GM12878 (cell line): ENCODE data around the gene RETREG1. TPM values are rescaled to one million over a fixed set of nuclear protein-coding genes. Genes with fewer than 3 reads are reported as not detected.

Source experiments
- ATAC-seq: fragments of 200-7000 bp; cut with Tn5 transposase; 3 replicates; pipeline ENCODE4 v1.9.1; 2020; ENCODE audit warnings: mild to moderate bottlenecking, moderate library complexity
- BruUV-seq: library from RNA; stranded (reverse); fragments of 400-500 nt; replicated peaks from 2 replicates; lab custom pipeline; 2021; lab: Mats Ljungman, UMichigan
- CTCF ChIA-PET: fragments of 300-600 bp; sonication (Branson Sonifier 250); formaldehyde crosslinking; extraction: SDS; loops from one replicate; lab custom pipeline; 2021; ENCODE audit warnings: inconsistent platforms; lab: Yijun Ruan, JAX
- POLR2A ChIA-PET: fragments of 350-600 bp; formaldehyde crosslinking; extraction: SDS; loops from one replicate; lab custom pipeline; 2021; ENCODE audit warnings: inconsistent platforms; lab: Charles Lee
- RAD21 ChIA-PET: fragments of 300-600 bp; sonication (Branson Sonifier 250); formaldehyde crosslinking; loops from one replicate; lab custom pipeline; 2023; ENCODE audit warnings: antibody characterized with exemption; ENCODE audit not compliant: unreplicated experiment; lab: Charles Lee
- SMC1A ChIA-PET: fragments of 300-600 bp; sonication (Branson Sonifier 250); formaldehyde crosslinking; loops from one replicate; lab custom pipeline; 2023; ENCODE audit not compliant: unreplicated experiment, uncharacterized antibody; lab: Charles Lee
- DNase-seq: peaks from one replicate; pipeline ENCODE4 v3.0.0-alpha.2; 2011; ENCODE audit warnings: low read depth, low spot score
- FAIRE-seq: peaks from 3 replicates; lab custom pipeline; 2011; peaks lifted over from hg19 to GRCh38; lab: Jason Lieb, UNC
- H2AFZ ChIP-seq: 2 replicates; pipeline ENCODE4 v1.6.0; 2011; ENCODE audit warnings: low read depth, low read length, control low read depth; ENCODE audit not compliant: control insufficient read depth
- H3K27ac ChIP-seq: 2 replicates; pipeline ENCODE4 v1.5.1; 2011; ENCODE audit warnings: control low read depth; ENCODE audit not compliant: control insufficient read depth, insufficient read depth
- H3K27me3 ChIP-seq, 2 experiments: replicated peaks in 1 of 2; 2 replicates each; pipeline versions ENCODE4 v1.6.0 to v1.6.1; 2011; ENCODE audit warnings: low read length in 1 of 2; ENCODE audit not compliant: control insufficient read depth in 2 of 2, insufficient read depth in 2 of 2
- H3K36me3 ChIP-seq, 2 experiments: 2 replicates each; pipeline ENCODE4 v1.5.1; 2011; ENCODE audit warnings: low read length in 1 of 2; ENCODE audit not compliant: control insufficient read depth in 2 of 2, insufficient read depth in 2 of 2
- H3K4me1 ChIP-seq: 2 replicates; pipeline ENCODE4 v1.6.1; 2011; ENCODE audit warnings: mild to moderate bottlenecking, low read length, moderate library complexity, mixed read lengths; ENCODE audit not compliant: control insufficient read depth, insufficient read depth
- H3K4me2 ChIP-seq: 2 replicates; pipeline ENCODE4 v1.6.0; 2011; ENCODE audit warnings: control low read depth; ENCODE audit not compliant: control insufficient read depth, insufficient read depth
- H3K4me3 ChIP-seq: fragments of 200-600 bp; sonication (generic); 2 replicates; pipeline ENCODE4 v1.5.1; 2016
- H3K79me2 ChIP-seq: 2 replicates; pipeline ENCODE4 v1.6.0; 2011; ENCODE audit warnings: low read length; ENCODE audit not compliant: control insufficient read depth, insufficient read depth
- H3K9ac ChIP-seq: 2 replicates; pipeline ENCODE4 v1.8.0; 2011; ENCODE audit warnings: low read length, control low read depth, mixed read lengths; ENCODE audit not compliant: control insufficient read depth, insufficient read depth
- H3K9me3 ChIP-seq: replicated peaks from 3 replicates; pipeline ENCODE4 v1.5.1; 2011; ENCODE audit warnings: mild to moderate bottlenecking, low read length; ENCODE audit not compliant: control insufficient read depth, insufficient read depth
- H4K20me1 ChIP-seq: 2 replicates; pipeline ENCODE4 v1.6.0; 2011; ENCODE audit not compliant: control insufficient read depth, insufficient read depth
- ASH2L ChIP-seq: fragments of 300-600, 200-600 bp; sonication (generic); IDR thresholded peaks from 2 replicates; pipeline ENCODE4 v1.6.1; 2017; ENCODE audit warnings: low read depth, mild to moderate bottlenecking, borderline replicate concordance
- CBFB ChIP-seq: IDR thresholded peaks from 2 replicates; pipeline ENCODE4 v1.6.1; 2016; ENCODE audit warnings: antibody characterized with exemption, low read depth
- CBX5 ChIP-seq: sonication (generic); IDR thresholded peaks from 2 replicates; pipeline ENCODE4 v1.6.1; 2016; ENCODE audit warnings: low read depth, moderate library complexity, mild to moderate bottlenecking, inconsistent platforms
- CEBPZ ChIP-seq: fragments of 150-350 bp; IDR thresholded peaks from 2 replicates; pipeline ENCODE4 v1.6.1; 2016; ENCODE audit warnings: low read depth, low read length
- CHD1 ChIP-seq: IDR thresholded peaks from 2 replicates; pipeline ENCODE4 v1.6.1; 2012; ENCODE audit warnings: low read depth, low read length, improper control_type of control experiment
- EED ChIP-seq: sonication (generic); IDR thresholded peaks from 2 replicates; pipeline ENCODE4 v1.6.1; 2016; ENCODE audit warnings: antibody characterized with exemption, low read depth
- ESRRA ChIP-seq: IDR thresholded peaks from 2 replicates; pipeline ENCODE4 v1.6.1; 2012; ENCODE audit warnings: mild to moderate bottlenecking, low read length, improper control_type of control experiment
- EZH2 ChIP-seq: IDR thresholded peaks from 2 replicates; pipeline ENCODE4 v1.6.1; 2012; ENCODE audit warnings: low read depth, mild to moderate bottlenecking, control low read depth, inconsistent platforms, low read length, borderline replicate concordance; ENCODE audit not compliant: control insufficient read depth
- FOXM1 ChIP-seq: IDR thresholded peaks from 2 replicates; pipeline ENCODE4 v1.6.1; 2012; ENCODE audit warnings: low read depth, mild to moderate bottlenecking, inconsistent platforms, low read length, moderate library complexity
- NFYB ChIP-seq: IDR thresholded peaks from 2 replicates; pipeline ENCODE4 v1.6.1; 2011; ENCODE audit warnings: low read depth, mild to moderate bottlenecking, low read length, improper control_type of control experiment, moderate library complexity; ENCODE audit not compliant: insufficient read depth
- RBBP5 ChIP-seq: fragments of 200-600 bp; sonication (generic); conservative IDR thresholded peaks from 2 replicates; pipeline ENCODE4 v1.6.1; 2016
- SP1 ChIP-seq: IDR thresholded peaks from one replicate; pipeline ENCODE4 v1.6.1; 2011; ENCODE audit warnings: low read depth, low read length
- SPI1 ChIP-seq: IDR thresholded peaks from 2 replicates; pipeline ENCODE4 v1.6.1; 2011; ENCODE audit warnings: low read depth, mild to moderate bottlenecking, low read length, moderate library complexity, borderline replicate concordance; ENCODE audit not compliant: insufficient read depth
- TBL1XR1 ChIP-seq: IDR thresholded peaks from 2 replicates; pipeline ENCODE4 v1.6.1; 2012; ENCODE audit warnings: low read depth, low read length, improper control_type of control experiment
- ZNF217 ChIP-seq: fragments of 450-650 bp; IDR thresholded peaks from 2 replicates; pipeline ENCODE4 v1.6.1; 2017; ENCODE audit warnings: antibody characterized with exemption, mild to moderate bottlenecking
- WGBS: methylation state at CpG from one replicate; pipeline ENCODE4 v1.1.6; 2016; ENCODE audit warnings: low lambda C conversion rate; ENCODE audit not compliant: insufficient replicate concordance, insufficient coverage; ENCODE audit errors: missing lambda C conversion rate; 5-methylcytosine and 5-hydroxymethylcytosine counted together
- in situ Hi-C: fragments of 300-500 bp; cut with MboI; formaldehyde crosslinking; loops from 9 replicates; pipeline ENCODE4 v1.14.3; 2018; ENCODE audit warnings: mixed read lengths
- intact Hi-C: fragments of 100-400 bp; cut with micrococcal nuclease; formaldehyde crosslinking; loops from one replicate; pipeline ENCODE4 v1.14.2; 2022; ENCODE audit not compliant: unreplicated experiment
- polyA plus RNA-seq, 11 experiments: library from polyadenylated mRNA; depleted of rRNA in 4 of 11; unstranded in 6 of 11; stranded (reverse) in 5 of 11; fragments of >200 nt; fragmentation: Nextera tagmentation in 4 of 11; fragmentation: Illumina TruSeq in 1 of 11; extraction: Ambion mirVana in 4 of 11; extraction: Trizol in 1 of 11; gene quantifications; 1 replicate in 1 of 11; 2 replicates in 10 of 11; pipeline versions ENCODE4 v1.2.1 to v1.2.3, GENCODE V29; 2011 to 2016; ENCODE audit warnings: inconsistent platforms in 2 of 11, missing spikeins in 2 of 11, low read depth in 1 of 11
- total RNA-seq, 4 experiments: library from RNA; depleted of rRNA in 3 of 4; stranded (reverse); fragments of >200 nt in 3 of 4; fragmentation: Illumina TruSeq in 1 of 4; extraction: Trizol in 1 of 4; gene quantifications; 2 replicates each; pipeline versions ENCODE4 v1.2.1 to v1.2.3, GENCODE V29; 2013 to 2021
- TF ChIP-seq, protein P1 (sequence below): IDR thresholded peaks from 2 replicates; pipeline ENCODE4 v1.6.1; 2012; ENCODE audit warnings: mild to moderate bottlenecking, low read depth, low read length

The RETREG1 gene
- total and polyA plus RNA-seq, 10 of the 15 experiments (the other 5 are each of a cell fraction or from before 2014, with no cell fraction given), result 3.9 to 8.9 (median 6.4) TPM

DNA sequence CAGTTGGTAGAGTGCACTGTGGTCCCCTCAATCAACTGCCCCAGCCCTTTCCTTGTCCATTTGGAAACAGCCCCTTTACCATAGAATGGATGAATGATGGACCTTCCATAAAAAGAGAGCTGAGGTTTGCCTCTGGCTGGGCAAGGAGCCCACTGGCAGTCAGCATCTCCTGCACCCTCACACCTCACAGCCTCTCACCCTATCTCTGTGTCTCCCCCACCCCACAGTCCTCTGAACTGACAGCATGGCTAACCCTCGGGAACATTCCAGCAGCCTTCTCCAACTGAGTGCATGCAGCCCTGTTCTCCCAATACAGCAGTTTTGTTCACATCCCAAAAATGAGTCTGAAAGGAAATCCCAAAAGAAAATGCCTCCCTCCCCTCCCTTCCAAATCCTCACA, 51.7 kb downstream of the RETREG1 start:
- Histone ChIP-seq H2AFZ (no peak overlapping the region), H3K36me3 (no peaks in the 10 kb centered on the region), H3K79me2 (no peaks in the 10 kb centered on the region), H3K4me3 (no peak overlapping the region), H4K20me1 (no peaks in the 10 kb centered on the region), H3K27ac (no peak overlapping the region), H3K9me3 (no peaks in the 10 kb centered on the region), H3K9ac (no peak overlapping the region), H3K4me2 (no peak overlapping the region), H3K4me1 (no peaks in the 10 kb centered on the region), H3K27me3 (no peaks in the 10 kb centered on the region)
- DNase-seq (no peak), FAIRE-seq (no peak), ATAC-seq (no peak)
- in situ Hi-C loops, result no loop called here
- ChIA-PET SMC1A (no interaction called here), RAD21 (no interaction called here), POLR2A (no interaction called here), CTCF (interaction anchor here (3.0 to 4.1 kb wide), 2 partner anchors 15 to 20 kb away, joined by 10 to 22 read pairs; no protein-coding TSS in a partner anchor)
- no TSS peak for BruUV-seq
- TF ChIP-seq RBBP5, result no peak
- no peak for TF ChIP-seq SPI1
- no peak for TF ChIP-seq ASH2L
- no peak for TF ChIP-seq ESRRA
- no peak for TF ChIP-seq EED
- no peak for TF ChIP-seq CEBPZ
- TF ChIP-seq CBX5, result no peak
- TF ChIP-seq ZNF217, result no peak
- no peak for TF ChIP-seq CHD1
- TF ChIP-seq, protein P1, sequence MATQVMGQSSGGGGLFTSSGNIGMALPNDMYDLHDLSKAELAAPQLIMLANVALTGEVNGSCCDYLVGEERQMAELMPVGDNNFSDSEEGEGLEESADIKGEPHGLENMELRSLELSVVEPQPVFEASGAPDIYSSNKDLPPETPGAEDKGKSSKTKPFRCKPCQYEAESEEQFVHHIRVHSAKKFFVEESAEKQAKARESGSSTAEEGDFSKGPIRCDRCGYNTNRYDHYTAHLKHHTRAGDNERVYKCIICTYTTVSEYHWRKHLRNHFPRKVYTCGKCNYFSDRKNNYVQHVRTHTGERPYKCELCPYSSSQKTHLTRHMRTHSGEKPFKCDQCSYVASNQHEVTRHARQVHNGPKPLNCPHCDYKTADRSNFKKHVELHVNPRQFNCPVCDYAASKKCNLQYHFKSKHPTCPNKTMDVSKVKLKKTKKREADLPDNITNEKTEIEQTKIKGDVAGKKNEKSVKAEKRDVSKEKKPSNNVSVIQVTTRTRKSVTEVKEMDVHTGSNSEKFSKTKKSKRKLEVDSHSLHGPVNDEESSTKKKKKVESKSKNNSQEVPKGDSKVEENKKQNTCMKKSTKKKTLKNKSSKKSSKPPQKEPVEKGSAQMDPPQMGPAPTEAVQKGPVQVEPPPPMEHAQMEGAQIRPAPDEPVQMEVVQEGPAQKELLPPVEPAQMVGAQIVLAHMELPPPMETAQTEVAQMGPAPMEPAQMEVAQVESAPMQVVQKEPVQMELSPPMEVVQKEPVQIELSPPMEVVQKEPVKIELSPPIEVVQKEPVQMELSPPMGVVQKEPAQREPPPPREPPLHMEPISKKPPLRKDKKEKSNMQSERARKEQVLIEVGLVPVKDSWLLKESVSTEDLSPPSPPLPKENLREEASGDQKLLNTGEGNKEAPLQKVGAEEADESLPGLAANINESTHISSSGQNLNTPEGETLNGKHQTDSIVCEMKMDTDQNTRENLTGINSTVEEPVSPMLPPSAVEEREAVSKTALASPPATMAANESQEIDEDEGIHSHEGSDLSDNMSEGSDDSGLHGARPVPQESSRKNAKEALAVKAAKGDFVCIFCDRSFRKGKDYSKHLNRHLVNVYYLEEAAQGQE, result no peak
- no peak for TF ChIP-seq FOXM1
- TF ChIP-seq TBL1XR1, result no peak
- no peak for TF ChIP-seq NFYB
- no peak for TF ChIP-seq CBFB
- TF ChIP-seq SP1, result no peak
- no peak for TF ChIP-seq EZH2
- intact Hi-C loops, result no loop called here
- WGBS, result 89% methylated on average over 1 of the region's 1 CpG
